Hair follicular keratinocyte (primary cell): Measurements from ENCODE around the gene TINAGL1. TPM values are rescaled to one million over a fixed set of nuclear protein-coding genes. Genes with fewer than 3 reads are reported as not detected.

Source experiments
- total RNA-seq: library from RNA; depleted of rRNA; stranded (reverse); fragments of >200 nt; gene quantifications from 2 replicates; pipeline ENCODE4 v1.2.3, GENCODE V29; 2015

Gene TINAGL1
- total RNA-seq: 389 and 539 TPM in 2 replicates

GRCh38 chr1:31576201-31576669, at the start of gene TINAGL1:
Gene TINAGL1, plus strand, starts transcription at chr1:31576515. Its CDS starts 634 bp downstream, at chr1:31577149.

GRCh38 chr1:31617218-31617915, 41.1 kb downstream of the TINAGL1 start, which contains the start of gene HCRTR1:
Gene HCRTR1, plus strand, starts transcription at chr1:31617689. Its CDS starts 1,504 bp downstream, at chr1:31619193.

Other genes starting within 250 kb of the TINAGL1 start
- gene FABP3, start 203.4 kb upstream of the TINAGL1 start, total RNA-seq: 3.2 TPM in 1 of 2 replicates, not detected in the other
- gene SERINC2, start 163.3 kb upstream of the TINAGL1 start, total RNA-seq: 362 and 491 TPM in 2 replicates
- not detected in 2 replicates for gene HCRTR1, start 41.2 kb downstream of the TINAGL1 start, total RNA-seq
- 82.5 and 89.6 TPM in 2 replicates for gene PEF1, start 68.4 kb downstream of the TINAGL1 start, total RNA-seq
- gene COL16A1, start 127.5 kb downstream of the TINAGL1 start, total RNA-seq: 99.4 and 140 TPM in 2 replicates
- 0.19 and 0.39 TPM in 2 replicates for gene ADGRB2, start 187.8 kb downstream of the TINAGL1 start, total RNA-seq
- gene SPOCD1, start 239.5 kb downstream of the TINAGL1 start, total RNA-seq: 4.7 and 6.2 TPM in 2 replicates